C1 segment of cervical spinal cord (tissue), 14 donors: ENCODE results near the gene OR56B4.
"Not testable (repeated sequence)": the region's sequence is repeated elsewhere in the genome, so short reads cannot be mapped to it uniquely, and the experiment has no call there.

Experiments used
- DNase-seq, 14 donors: peaks; one replicate each; lab custom pipeline; 2025; lab: John Stamatoyannopoulos, UW

OR56B4 gene

GRCh38 chr11:6107384-6107783 is at the start of gene OR56B4:
TSS of gene OR56B4 (plus strand) at chr11:6107684. CDS start at chr11:6107779, 95 bp downstream.
- not testable (repeated sequence) for DNase-seq

GRCh38 chr11:6061475-6061874 is 46.0 kb upstream of the OR56B4 start:
- DNase-seq: no peak

- DNase-seq: no peak
Measured at GRCh38 chr11:6062691-6063358, 44.7 kb upstream of the OR56B4 start.

GRCh38 chr11:6067502-6067901 is 40.0 kb upstream of the OR56B4 start:
- DNase-seq: no peak

GRCh38 chr11:6076443-6076842 is 31.0 kb upstream of the OR56B4 start:
- not testable (repeated sequence) for DNase-seq

- DNase-seq: no peak
Measured at GRCh38 chr11:6077723-6078122, 29.8 kb upstream of the OR56B4 start.

GRCh38 chr11:6079463-6079862 is 28.0 kb upstream of the OR56B4 start:
- no peak for DNase-seq

- no peak for DNase-seq
Measured at GRCh38 chr11:6083129-6083528, 24.4 kb upstream of the OR56B4 start.

- no peak for DNase-seq
Measured at GRCh38 chr11:6084587-6084986, 22.9 kb upstream of the OR56B4 start.

GRCh38 chr11:6094186-6094585 is 13.3 kb upstream of the OR56B4 start:
- DNase-seq: no peak

- no peak for DNase-seq
Measured at GRCh38 chr11:6095798-6096197, 11.7 kb upstream of the OR56B4 start.

- no peak for DNase-seq
Measured at GRCh38 chr11:6096417-6096816, 11.1 kb upstream of the OR56B4 start.

GRCh38 chr11:6099577-6099976 is 7.9 kb upstream of the OR56B4 start:
- no peak for DNase-seq

GRCh38 chr11:6110011-6110410 is 2.5 kb downstream of the OR56B4 start:
- DNase-seq: no peak

GRCh38 chr11:6111673-6112072 is 4.2 kb downstream of the OR56B4 start:
- no peak for DNase-seq

GRCh38 chr11:6116638-6117037 is 9.2 kb downstream of the OR56B4 start:
- DNase-seq: no peak

GRCh38 chr11:6124245-6124644 is 16.8 kb downstream of the OR56B4 start:
- no peak for DNase-seq

- DNase-seq: no peak
Measured at GRCh38 chr11:6127881-6128280, 20.4 kb downstream of the OR56B4 start.

GRCh38 chr11:6129011-6129410 is 21.5 kb downstream of the OR56B4 start:
- no peak for DNase-seq

- DNase-seq: no peak
Measured at GRCh38 chr11:6129635-6130034, 22.2 kb downstream of the OR56B4 start.

- no peak for DNase-seq
Measured at GRCh38 chr11:6132431-6132830, 24.9 kb downstream of the OR56B4 start.

- DNase-seq: not testable (repeated sequence)
Measured at GRCh38 chr11:6135936-6136335, 28.5 kb downstream of the OR56B4 start.

- DNase-seq: no peak
Measured at GRCh38 chr11:6142936-6143335, 35.5 kb downstream of the OR56B4 start.

GRCh38 chr11:6143737-6144136 is 36.3 kb downstream of the OR56B4 start:
- not testable (repeated sequence) for DNase-seq
